LoVo (cell line): ENCODE measurements around the gene USH2A.

Experiments
- DNase-seq: peaks from one replicate; pipeline ENCODE4 v3.0.0-alpha.2; 2016; ENCODE audit warnings: low spot score

The USH2A gene

GRCh38 chr1:215640429-215641148, 782.7 kb downstream of the USH2A start:
- no peak for DNase-seq

GRCh38 chr1:215637041-215637573, 786.1 kb downstream of the USH2A start:
- no peak for DNase-seq

- DNase-seq = peak; percentile 53
These were observed 786.8 kb downstream of the USH2A start for GRCh38 chr1:215636258-215636965.

GRCh38 chr1:215635827-215636226, 787.4 kb downstream of the USH2A start:
- DNase-seq = no peak

GRCh38 chr1:215631489-215631888, 791.8 kb downstream of the USH2A start:
- peak; percentile 59 for DNase-seq

- DNase-seq = no peak
These were observed 792.2 kb downstream of the USH2A start for GRCh38 chr1:215631040-215631439.

GRCh38 chr1:215625949-215626348, 797.3 kb downstream of the USH2A start:
- no peak for DNase-seq

- DNase-seq = no peak
These were observed 800.1 kb downstream of the USH2A start for GRCh38 chr1:215623162-215623561.

GRCh38 chr1:215617979-215618378, 805.3 kb downstream of the USH2A start:
- DNase-seq = no peak

GRCh38 chr1:215612391-215612790, 810.9 kb downstream of the USH2A start:
- DNase-seq = no peak

- no peak for DNase-seq
These were observed 814.6 kb downstream of the USH2A start for GRCh38 chr1:215608646-215609045.

GRCh38 chr1:215607412-215607811, 815.8 kb downstream of the USH2A start:
- DNase-seq = no peak

- DNase-seq = no peak
These were observed 816.6 kb downstream of the USH2A start for GRCh38 chr1:215606564-215607168.

GRCh38 chr1:215606036-215606435, 817.2 kb downstream of the USH2A start:
- DNase-seq = no peak

GRCh38 chr1:215605011-215605621, 818.1 kb downstream of the USH2A start:
- no peak for DNase-seq

- DNase-seq = no peak
These were observed 819.9 kb downstream of the USH2A start for GRCh38 chr1:215603319-215603718.

- DNase-seq = no peak
These were observed 822.0 kb downstream of the USH2A start for GRCh38 chr1:215601276-215601675.

GRCh38 chr1:215600867-215601266, 822.4 kb downstream of the USH2A start:
- no peak for DNase-seq

GRCh38 chr1:215600258-215600792, 822.9 kb downstream of the USH2A start:
- DNase-seq = no peak

- DNase-seq = no peak
These were observed 823.7 kb downstream of the USH2A start for GRCh38 chr1:215599418-215600074.

- DNase-seq = no peak
These were observed 825.3 kb downstream of the USH2A start for GRCh38 chr1:215597961-215598360.

- peak; percentile 10 for DNase-seq
These were observed 828.0 kb downstream of the USH2A start for GRCh38 chr1:215595231-215595630.
